ENCODE results near the gene ASTL.
A peak's percentile ranks its signal among the peaks of the same experiment; 100 is the strongest.

Gene ASTL

DNA sequence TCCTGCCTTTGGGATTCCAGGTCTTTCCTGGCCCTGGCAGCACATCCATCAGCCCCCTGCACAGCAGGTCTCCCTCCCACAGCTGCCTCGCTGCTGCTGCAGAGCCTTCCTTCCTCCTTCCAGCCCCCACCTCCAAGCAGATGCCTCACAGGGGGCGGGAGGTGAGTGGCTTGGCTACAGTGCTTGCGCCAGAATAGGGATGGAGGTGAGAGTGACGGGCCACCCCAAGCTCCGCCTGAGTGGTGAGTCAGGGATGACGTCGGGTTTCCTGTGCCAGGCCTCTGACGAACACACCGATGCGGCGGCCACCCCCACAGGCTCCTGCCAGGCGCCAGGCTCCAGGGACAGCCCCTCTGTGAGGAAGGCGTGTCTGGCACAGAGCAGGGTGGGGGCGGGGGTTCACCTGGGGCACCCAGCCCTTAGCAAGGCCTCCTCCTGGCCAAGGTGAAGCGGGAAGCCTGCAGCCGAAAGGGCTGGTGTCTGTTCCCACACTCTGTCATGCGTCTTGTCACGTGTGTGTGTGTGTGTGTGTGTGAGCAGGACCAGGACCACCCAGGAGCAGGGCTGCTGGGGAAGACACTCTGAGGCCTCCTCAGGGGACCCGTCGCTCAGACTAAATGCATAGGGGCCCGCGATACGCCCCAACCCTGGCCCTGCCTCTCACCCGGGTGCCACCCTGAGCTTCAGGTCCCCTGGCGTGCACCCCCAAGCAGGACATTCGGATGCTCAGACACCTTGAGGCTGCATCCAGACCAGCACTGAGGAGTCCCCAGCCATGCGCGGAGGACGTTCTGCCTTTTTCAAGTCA lies 10.3 kb upstream of the ASTL start:
- peaks cover 5% of the 10 kb centered on the region for H3K36me3 ChIP-seq (ENCODE audit: low read length)
- TF ChIP-seq, protein P1, sequence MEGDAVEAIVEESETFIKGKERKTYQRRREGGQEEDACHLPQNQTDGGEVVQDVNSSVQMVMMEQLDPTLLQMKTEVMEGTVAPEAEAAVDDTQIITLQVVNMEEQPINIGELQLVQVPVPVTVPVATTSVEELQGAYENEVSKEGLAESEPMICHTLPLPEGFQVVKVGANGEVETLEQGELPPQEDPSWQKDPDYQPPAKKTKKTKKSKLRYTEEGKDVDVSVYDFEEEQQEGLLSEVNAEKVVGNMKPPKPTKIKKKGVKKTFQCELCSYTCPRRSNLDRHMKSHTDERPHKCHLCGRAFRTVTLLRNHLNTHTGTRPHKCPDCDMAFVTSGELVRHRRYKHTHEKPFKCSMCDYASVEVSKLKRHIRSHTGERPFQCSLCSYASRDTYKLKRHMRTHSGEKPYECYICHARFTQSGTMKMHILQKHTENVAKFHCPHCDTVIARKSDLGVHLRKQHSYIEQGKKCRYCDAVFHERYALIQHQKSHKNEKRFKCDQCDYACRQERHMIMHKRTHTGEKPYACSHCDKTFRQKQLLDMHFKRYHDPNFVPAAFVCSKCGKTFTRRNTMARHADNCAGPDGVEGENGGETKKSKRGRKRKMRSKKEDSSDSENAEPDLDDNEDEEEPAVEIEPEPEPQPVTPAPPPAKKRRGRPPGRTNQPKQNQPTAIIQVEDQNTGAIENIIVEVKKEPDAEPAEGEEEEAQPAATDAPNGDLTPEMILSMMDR (IDR thresholded peaks at IDR 0.05; ENCODE audit: insufficient read depth, low read length, poor library complexity, severe bottlenecking): no peak
- no peak for TF ChIP-seq EZH2phosphoT487 (conservative IDR thresholded peaks at IDR 0.05; ENCODE audit: low read length)
- peaks cover 6% of the 10 kb centered on the region; the same call in 1 of the 2 replicates for H4K20me1 ChIP-seq (ENCODE audit: low read depth, low read length)
- peak overlapping the region; percentile 21 for H3K4me3 ChIP-seq (ENCODE audit: insufficient read depth, low read length, poor library complexity, severe bottlenecking)
- peak overlapping the region; percentile 98 for H3K27ac ChIP-seq (ENCODE audit: low read depth, low read length)
- peak overlapping the region; percentile 21 for H2AFZ ChIP-seq (ENCODE audit: low read depth, low read length, severe bottlenecking)
- no peaks in the 10 kb centered on the region for H3K27me3 ChIP-seq (ENCODE audit: low read length)
- peaks cover 35% of the 10 kb centered on the region for H3F3A ChIP-seq (ENCODE audit: insufficient read depth)
- H3K4me2 ChIP-seq (ENCODE audit: low read depth, low read length, poor library complexity, severe bottlenecking): peak overlapping the region; percentile 90
- H3K9me2 ChIP-seq (replicated peaks; ENCODE audit: insufficient read depth, low read length): no peaks in the 10 kb centered on the region
- no peaks in the 10 kb centered on the region for H3K9me3 ChIP-seq (ENCODE audit: insufficient read depth, low read length)
- peak overlapping the region; percentile 98 for H3K9ac ChIP-seq (ENCODE audit: low read length)
- peaks cover 13% of the 10 kb centered on the region for H3K79me2 ChIP-seq (ENCODE audit: insufficient read depth, low read length)

DNA sequence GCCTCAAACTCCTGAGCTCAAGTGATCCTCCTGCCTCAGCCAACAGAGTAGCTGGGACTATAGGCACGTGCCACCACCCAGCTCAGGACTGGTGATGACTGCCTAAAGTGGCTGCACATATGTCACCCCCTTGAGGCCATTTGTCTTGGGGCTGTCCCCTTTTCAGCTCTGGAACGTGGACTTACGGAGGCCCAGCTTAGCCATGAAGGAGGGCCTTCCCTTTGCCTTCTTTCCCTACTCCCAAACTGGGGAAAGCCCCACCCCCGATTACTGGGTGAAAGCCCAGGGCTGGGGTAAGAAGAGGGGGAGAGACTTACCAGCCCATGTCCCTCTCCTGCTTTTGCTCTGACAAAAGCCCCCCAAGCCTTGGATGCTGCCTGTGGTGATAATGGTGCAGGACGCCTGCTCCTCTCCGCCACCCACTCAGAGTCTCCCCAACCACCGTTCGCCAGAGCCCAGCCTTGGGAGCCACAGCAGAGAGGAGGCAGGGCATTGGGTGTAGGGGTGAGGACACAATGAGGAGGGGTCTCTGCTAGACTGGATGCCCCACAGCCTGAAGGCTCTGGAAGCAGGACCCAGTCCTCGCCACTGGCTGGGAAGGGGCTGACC lies 9.4 kb upstream of the ASTL start:
- Histone ChIP-seq H4K20me1 (ENCODE audit: low read depth, low read length) (peaks cover 11% of the 10 kb centered on the region; the same call in 1 of the 2 replicates), H3K9ac (ENCODE audit: low read length) (peak overlapping the region; percentile 98)

DNA sequence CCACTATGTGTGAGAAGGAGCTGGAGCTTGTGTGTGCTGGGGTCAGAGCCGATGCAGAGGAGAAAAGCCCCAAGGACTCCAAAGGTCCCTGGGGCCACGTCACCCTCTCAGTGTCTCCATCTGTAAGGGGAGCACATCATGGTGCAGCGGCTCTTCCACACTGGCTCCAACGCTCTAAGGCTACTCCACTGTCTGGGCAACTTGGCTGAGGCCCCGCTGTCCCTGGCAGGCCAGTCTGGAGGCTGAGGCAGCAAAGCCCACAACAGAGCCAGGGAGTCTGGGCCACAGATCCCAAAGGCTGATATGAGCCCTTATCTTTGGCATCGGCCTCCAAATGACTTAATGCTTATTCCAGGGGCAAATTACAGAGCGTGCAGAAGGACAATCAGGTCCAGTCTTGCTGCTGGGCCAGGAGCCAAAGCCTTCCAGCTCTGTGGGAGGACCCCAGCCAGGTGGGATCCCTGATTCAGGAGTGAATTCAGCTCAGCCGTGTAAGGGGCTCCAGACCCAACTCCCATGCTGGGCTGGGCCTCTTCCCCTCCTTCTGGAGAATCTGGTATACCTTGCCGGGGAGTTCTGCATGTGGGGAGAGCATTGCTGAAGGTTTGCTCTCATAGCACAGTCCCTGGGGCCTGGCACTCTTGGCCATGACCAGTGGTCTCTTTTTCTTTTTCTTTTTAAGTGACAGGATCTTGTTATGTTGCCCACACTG lies 8.7 kb upstream of the ASTL start:
- no peak overlapping the region for H2AFZ ChIP-seq (ENCODE audit: low read depth, low read length, severe bottlenecking)
- H4K20me1 ChIP-seq (ENCODE audit: low read depth, low read length): peaks cover 11% of the 10 kb centered on the region; the same call in 1 of the 2 replicates
- no peaks in the 10 kb centered on the region for H3K9me2 ChIP-seq (replicated peaks; ENCODE audit: insufficient read depth, low read length)
- TF ChIP-seq, protein P1 (IDR thresholded peaks at IDR 0.05; ENCODE audit: insufficient read depth, low read length, poor library complexity, severe bottlenecking): no peak
- no peak for TF ChIP-seq EZH2phosphoT487 (conservative IDR thresholded peaks at IDR 0.05; ENCODE audit: low read length)
- H3K4me2 ChIP-seq (ENCODE audit: low read depth, low read length, poor library complexity, severe bottlenecking): peak overlapping the region; percentile 90
- H3K27ac ChIP-seq (ENCODE audit: low read depth, low read length): peak overlapping the region; percentile 98
- H3K4me3 ChIP-seq (ENCODE audit: insufficient read depth, low read length, poor library complexity, severe bottlenecking): peak overlapping the region; percentile 2
- H3K9me3 ChIP-seq (ENCODE audit: insufficient read depth, low read length): no peaks in the 10 kb centered on the region
- peak overlapping the region; percentile 98 for H3K9ac ChIP-seq (ENCODE audit: low read length)
- no peaks in the 10 kb centered on the region for H3K27me3 ChIP-seq (ENCODE audit: low read length)
- peaks cover 46% of the 10 kb centered on the region for H3F3A ChIP-seq (ENCODE audit: insufficient read depth)
- peaks cover 22% of the 10 kb centered on the region for H3K79me2 ChIP-seq (ENCODE audit: insufficient read depth, low read length)
- H3K36me3 ChIP-seq (ENCODE audit: low read length): peaks cover 10% of the 10 kb centered on the region

More for the DNA sequence above, 9.4 kb upstream of the ASTL start:
- Histone ChIP-seq H3K27ac (ENCODE audit: low read depth, low read length) (peak overlapping the region; percentile 98), H3K36me3 (ENCODE audit: low read length) (peaks cover 10% of the 10 kb centered on the region), H3K4me2 (ENCODE audit: low read depth, low read length, poor library complexity, severe bottlenecking) (peak overlapping the region; percentile 90), H2AFZ (ENCODE audit: low read depth, low read length, severe bottlenecking) (no peak overlapping the region), H3K4me3 (ENCODE audit: insufficient read depth, low read length, poor library complexity, severe bottlenecking) (peak overlapping the region; percentile 21), H3K9me3 (ENCODE audit: insufficient read depth, low read length) (no peaks in the 10 kb centered on the region), H3K27me3 (ENCODE audit: low read length) (no peaks in the 10 kb centered on the region), H3K79me2 (ENCODE audit: insufficient read depth, low read length) (peaks cover 22% of the 10 kb centered on the region), H3K9me2 (replicated peaks; ENCODE audit: insufficient read depth, low read length) (no peaks in the 10 kb centered on the region), H3F3A (ENCODE audit: insufficient read depth) (peaks cover 41% of the 10 kb centered on the region)
- TF ChIP-seq, protein P1 (IDR thresholded peaks at IDR 0.05; ENCODE audit: insufficient read depth, low read length, poor library complexity, severe bottlenecking): no peak
- TF ChIP-seq EZH2phosphoT487 (conservative IDR thresholded peaks at IDR 0.05; ENCODE audit: low read length): no peak
